Measurements from ENCODE around the gene LETMD1. TPM values are rescaled to one million over a fixed set of nuclear protein-coding genes. Genes with fewer than 3 reads are reported as not detected.
A peak's percentile ranks its signal among the peaks of the same experiment; 100 is the strongest.

Gene LETMD1
- total and polyA plus RNA-seq, 9 of the 15 experiments (the other 6 are each of a cell fraction or from before 2014, with no cell fraction given): 58.7 to 163 (median 75.4) TPM

GRCh38 chr12:51025836-51026638 is 22.1 kb upstream of the LETMD1 start, which contains the start of gene SLC11A2 (continued):
- TF ChIP-seq KDM1A (IDR thresholded peaks at IDR 0.05): peak in 1 of 2 experiments; percentile 60; a peak in 1 of 4 replicates
- TF ChIP-seq NR2C1 (IDR thresholded peaks at IDR 0.05): peak; percentile 94
- peak; percentile 94 for TF ChIP-seq NR2C1 (tag; IDR thresholded peaks at IDR 0.05)
- peak; percentile 78; the same call in 1 of the 2 replicates for TF ChIP-seq ZBTB7A (IDR thresholded peaks at IDR 0.05; ENCODE audit: borderline replicate concordance, control insufficient read depth, low read depth, low read length)
- TF ChIP-seq NKRF (IDR thresholded peaks at IDR 0.05; ENCODE audit: borderline replicate concordance): peak; percentile 67; the same call in 1 of the 2 replicates
- peak; percentile 79 to 82 for TF ChIP-seq MAZ (CRISPR knock-in tag; conservative IDR thresholded peaks at IDR 0.05 in 1 of 2, IDR thresholded peaks at IDR 0.05 in 1 of 2)
- TF ChIP-seq XRCC5 (IDR thresholded peaks at IDR 0.05; ENCODE audit: low read depth, low read length): 0 out of 2 replicates have a peak, but pooled peaks have one; percentile 52
- no peak for TF ChIP-seq RNF219 (CRISPR knock-in tag; IDR thresholded peaks at IDR 0.05)
- TF ChIP-seq ZNF263 (CRISPR knock-in tag; IDR thresholded peaks at IDR 0.05; ENCODE audit: borderline replicate concordance): peak; percentile 65; the same call in 1 of the 2 replicates
- TF ChIP-seq CCNT2 (IDR thresholded peaks at IDR 0.05; ENCODE audit: borderline replicate concordance, extremely low read depth, insufficient read length, low read depth, low read length): peak; percentile 89
- no peak for TF ChIP-seq ZBTB8A (IDR thresholded peaks at IDR 0.05; ENCODE audit: partially characterized antibody)
- TF ChIP-seq PML (IDR thresholded peaks at IDR 0.05; ENCODE audit: low read length): peak; percentile 39; the same call in 1 of the 2 replicates
- TF ChIP-seq CCAR2 (IDR thresholded peaks at IDR 0.05; ENCODE audit: low read depth, low read length): no peak
- no peak for TF ChIP-seq PRMT5 (CRISPR knock-in tag; IDR thresholded peaks at IDR 0.05)
- TF ChIP-seq CTBP1 (IDR thresholded peaks at IDR 0.05; ENCODE audit: borderline replicate concordance): peak; percentile 91
- no peak for TF ChIP-seq ZC3H11A (IDR thresholded peaks at IDR 0.05; ENCODE audit: low read depth, low read length)
- TF ChIP-seq GABPA (tag; conservative IDR thresholded peaks at IDR 0.05; ENCODE audit: low read depth): peak; percentile 37; the same call in 1 of the 2 replicates
- TF ChIP-seq E2F3 (CRISPR knock-in tag; IDR thresholded peaks at IDR 0.05): peak; percentile 16; the same call in 1 of the 2 replicates
- 0 out of 2 replicates have a peak, but pooled peaks have one; percentile 56 for TF ChIP-seq ZNF644 (tag; IDR thresholded peaks at IDR 0.05; ENCODE audit: low read depth)
- peak; percentile 72 for TF ChIP-seq ESRRA (IDR thresholded peaks at IDR 0.05; ENCODE audit: borderline replicate concordance, low read depth)
- TF ChIP-seq HEY1 (CRISPR knock-in tag; IDR thresholded peaks at IDR 0.05; ENCODE audit: borderline replicate concordance): no peak
- TF ChIP-seq THRB (CRISPR knock-in tag; conservative IDR thresholded peaks at IDR 0.05): 0 out of 2 replicates have a peak, but pooled peaks have one; percentile 21
- TF ChIP-seq ZNF124 (CRISPR knock-in tag; IDR thresholded peaks at IDR 0.05): no peak

Data from K562 (cell line).